NCI-H1694 treated with DMSO at 0.1 percent for 48 hours (cell line): ENCODE results near the gene PXN.
"Not testable (repeated sequence)": the region's sequence is repeated elsewhere in the genome, so short reads cannot be mapped to it uniquely, and the experiment has no call there.

Experiments used
- DNase-seq: peaks from one replicate; lab custom pipeline; 2025; lab: John Stamatoyannopoulos, UW

PXN gene

DNA sequence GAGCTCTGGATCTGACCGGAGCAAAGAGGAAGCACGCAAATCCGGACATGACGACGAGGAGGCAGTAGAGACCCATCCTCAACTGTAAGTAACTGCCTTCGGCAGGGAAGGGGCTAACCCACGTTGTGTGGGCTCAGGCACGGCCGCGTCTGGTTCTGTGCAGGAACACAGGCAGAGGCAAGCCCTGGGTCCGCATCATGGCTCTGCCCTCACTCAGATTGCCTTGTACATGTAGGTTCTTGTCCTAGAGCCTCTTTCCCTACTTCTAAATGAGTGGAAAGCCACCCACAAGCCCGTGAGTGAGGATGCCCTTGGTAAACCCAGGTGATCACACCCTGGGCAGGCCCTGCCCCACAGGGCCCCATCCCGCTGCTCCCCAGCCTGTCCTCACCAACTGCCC is 55.7 kb downstream of the PXN start:
- no peak for DNase-seq

DNA sequence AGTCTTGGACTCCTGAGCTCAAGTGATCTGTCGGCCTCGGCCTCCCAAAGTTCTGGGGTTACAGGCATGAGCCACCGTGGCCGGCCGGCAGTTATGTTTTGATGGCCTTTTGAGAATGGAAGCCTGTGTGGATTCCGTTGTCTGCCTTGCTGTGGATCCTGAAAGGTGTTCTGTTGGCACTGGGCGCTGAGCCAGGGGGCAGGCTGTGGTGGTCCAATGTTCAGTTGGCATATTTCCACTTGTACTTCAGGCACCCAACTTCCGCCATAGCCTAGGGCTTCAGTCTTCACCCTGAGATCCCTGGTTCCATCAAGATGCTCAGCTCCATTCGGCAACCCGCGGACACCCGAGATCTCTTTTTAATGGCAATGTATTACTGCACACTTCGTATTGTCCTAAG is 58.3 kb downstream of the PXN start:
- no peak for DNase-seq

DNA sequence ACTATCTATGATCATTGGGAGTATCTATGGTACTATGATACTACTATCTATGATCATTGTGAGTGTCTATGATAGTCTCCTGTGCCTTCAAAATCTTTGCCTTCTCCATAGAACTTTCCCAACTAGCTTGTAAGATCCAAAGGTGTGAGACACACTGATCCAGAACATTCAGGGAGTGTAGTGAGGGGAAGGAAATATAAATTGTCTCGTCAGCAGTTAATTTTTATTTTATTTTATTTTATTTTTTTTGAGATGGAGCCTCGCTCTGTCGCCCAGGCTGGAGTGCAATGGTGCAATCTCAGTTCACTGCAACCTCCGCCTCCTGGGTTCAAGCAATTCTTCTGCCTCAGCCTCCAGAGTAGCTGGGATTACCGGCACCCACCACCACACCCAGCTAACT is 58.7 kb downstream of the PXN start:
- not testable (repeated sequence) for DNase-seq

DNA sequence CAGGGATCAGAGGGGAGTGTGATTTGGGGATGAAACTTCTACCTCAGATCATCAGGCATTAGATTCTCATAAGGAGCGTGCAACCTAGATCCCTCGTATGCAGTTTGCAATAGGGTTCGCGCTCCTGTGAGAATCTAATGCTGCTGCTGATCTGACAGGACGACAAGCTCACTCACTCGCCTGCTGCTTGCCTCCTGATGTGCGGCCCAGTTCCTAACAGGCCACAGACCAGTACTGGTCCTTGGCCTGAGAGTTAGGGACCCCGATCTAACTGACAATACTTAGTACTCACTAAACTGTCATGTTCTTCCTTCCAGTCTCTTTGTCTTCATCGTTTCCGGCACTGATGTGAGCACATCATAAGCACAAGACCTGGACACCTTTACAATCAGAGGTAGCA is 59.3 kb downstream of the PXN start:
- DNase-seq = no peak

DNA sequence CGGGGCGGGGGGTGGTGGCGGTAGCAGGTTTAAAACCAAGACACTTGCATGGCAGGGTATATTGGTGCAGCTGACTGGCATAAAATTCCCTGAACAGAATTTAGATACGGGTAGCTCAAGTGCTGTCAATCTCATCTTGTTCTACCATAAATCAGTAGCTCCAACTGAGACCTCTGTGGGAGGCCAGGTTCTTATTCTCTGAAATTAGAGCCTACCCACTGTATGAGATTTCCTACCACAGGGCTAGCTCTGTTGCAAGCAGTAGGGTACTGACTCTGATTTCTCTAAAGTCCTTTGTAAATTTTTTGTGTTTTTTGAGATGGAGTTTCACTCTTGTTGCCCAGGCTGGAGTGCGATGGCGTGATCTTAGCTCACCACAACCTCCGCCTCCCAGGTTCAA is 61.4 kb downstream of the PXN start:
- DNase-seq = no peak

DNA sequence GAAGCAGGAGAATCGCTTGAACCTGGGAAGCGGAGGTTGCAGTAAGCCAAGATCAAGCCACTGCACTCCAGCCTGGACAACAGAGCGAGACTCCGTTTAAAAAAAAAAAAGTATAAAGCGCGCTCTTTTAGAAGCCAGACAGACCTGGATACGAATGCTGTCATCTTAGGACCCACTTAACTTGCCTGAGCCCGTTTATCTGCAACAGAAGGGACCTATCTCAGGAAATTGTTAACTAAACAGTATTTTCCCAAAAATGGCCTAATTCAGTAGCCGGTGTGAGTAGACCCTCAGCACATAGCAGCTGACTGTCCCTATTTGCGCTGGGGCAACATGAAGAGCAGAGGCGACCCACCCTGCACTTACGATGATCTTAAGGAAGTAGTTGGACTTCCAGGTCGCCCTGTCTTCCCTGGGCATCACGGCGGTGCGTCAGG is 65.1 kb downstream of the PXN start:
- no peak for DNase-seq

DNA sequence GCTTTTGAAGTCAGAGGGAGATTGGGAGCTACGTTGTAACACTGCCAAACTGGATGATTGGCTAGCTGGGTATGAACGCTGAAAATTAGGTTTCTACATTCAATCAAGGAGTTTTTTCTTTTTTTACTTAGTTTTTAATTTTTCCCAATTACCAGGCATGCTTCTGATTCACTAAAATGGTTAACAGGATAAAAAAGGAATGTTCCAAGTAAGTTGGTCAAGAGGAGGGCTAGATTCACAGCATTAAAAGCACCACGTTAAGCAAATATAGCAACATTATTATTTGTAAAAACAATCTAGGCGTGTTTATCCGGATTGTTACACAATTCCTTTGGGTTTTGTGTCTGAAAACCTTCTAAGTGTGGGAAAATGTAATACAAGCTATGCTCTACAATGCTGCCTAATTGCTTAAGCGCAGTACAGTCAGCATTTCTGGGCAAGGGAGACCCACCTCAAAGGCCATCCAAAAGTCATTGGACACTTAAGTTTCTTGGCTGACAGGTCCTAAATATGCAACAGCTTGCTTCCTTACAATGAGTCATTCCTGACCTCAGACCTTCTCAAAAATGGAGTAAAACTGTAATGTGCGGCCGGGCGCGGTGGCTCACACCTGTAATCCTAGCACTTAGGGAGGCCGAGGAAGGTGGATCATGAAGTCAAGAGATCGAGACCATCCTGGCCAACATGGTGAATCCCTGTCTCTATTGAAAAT is 65.8 kb downstream of the PXN start:
- DNase-seq = no peak

DNA sequence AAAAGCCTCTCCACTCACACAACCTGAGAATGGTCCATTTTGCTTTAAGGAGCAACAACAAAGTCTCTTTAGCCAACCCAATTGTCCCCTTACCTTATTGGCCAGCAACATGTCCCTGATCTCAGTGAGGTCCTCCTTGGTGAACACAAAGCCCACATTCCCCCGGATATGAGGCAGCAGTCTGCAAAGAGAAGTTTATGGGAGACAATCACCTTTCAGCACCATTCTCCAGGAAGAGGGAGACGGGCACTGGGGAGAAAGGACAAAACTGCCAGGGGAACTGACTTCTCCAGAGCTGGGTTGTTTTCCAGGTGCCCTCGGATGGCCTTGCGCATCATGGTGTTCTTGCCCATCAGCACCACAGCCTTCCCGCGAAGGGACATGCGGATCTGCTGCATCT is 66.5 kb downstream of the PXN start:
- no peak for DNase-seq

DNA sequence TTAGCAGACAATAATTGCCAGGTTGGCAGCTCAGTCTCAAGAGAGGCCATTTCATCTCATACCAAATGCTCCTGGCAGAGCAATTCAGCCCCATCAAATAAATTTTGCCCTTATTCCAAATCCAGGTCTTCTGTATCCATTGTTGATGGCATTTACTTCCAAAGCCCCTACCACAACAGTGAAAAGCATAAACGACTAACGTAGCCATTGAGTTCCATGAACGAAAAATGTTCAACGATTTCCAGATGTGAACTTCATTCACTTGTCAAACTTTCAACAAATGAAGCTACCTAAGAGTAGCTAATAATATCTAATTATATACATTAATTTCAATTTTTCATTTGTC is 68.0 kb downstream of the PXN start:
- DNase-seq = no peak

DNA sequence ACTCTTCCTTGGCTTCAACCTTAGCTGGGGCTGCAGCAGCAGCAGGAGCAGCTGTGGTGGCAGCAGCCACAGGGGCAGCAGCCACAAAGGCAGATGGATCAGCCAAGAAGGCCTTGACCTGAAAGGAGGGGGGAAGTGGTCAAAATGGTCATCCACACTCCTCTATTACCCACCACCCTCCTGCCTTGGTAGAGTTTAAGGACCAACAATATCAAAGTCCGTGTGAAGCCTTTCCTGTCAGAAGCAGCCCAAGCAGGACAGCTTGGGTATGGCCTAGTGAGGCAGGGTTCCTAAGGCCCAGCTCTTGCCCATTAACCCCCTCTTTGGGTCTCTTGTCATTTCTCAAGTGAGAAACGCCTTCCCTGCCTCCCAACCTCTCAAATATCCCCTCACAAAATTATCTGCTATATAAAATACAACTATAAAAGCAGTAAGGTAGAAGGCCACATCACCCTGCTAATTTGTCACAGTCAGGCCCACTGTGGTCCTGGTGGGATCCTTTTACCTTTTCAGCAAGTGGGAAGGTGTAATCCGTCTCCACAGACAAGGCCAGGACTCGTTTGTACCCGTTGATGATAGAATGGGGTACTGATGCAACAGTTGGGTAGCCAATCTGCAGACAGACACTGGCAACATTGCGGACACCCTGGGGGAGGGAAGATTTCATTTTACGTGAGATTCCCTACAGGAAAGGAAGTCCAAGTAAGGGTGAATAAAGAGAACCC is 68.6 kb downstream of the PXN start:
- DNase-seq = not testable (repeated sequence)

DNA sequence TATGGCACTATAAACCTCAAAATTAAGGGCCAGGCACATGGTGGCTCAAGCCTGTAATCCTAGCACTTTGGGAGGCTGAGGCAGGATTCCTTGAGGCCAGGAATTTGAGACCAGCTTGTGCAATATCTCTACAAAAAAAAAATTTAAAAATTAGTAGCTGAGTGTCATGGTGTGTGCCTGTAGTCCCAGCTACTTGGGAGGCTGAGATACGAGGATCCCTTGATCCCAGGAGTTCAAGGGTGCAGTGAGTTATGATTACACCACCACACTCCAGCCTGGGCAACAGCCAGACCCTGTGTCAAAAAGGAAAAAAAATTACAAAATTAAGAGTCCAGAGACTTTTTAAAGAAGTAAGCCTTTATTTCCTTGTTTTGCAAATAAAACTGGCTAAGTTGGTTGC is 69.2 kb downstream of the PXN start:
- no peak for DNase-seq

DNA sequence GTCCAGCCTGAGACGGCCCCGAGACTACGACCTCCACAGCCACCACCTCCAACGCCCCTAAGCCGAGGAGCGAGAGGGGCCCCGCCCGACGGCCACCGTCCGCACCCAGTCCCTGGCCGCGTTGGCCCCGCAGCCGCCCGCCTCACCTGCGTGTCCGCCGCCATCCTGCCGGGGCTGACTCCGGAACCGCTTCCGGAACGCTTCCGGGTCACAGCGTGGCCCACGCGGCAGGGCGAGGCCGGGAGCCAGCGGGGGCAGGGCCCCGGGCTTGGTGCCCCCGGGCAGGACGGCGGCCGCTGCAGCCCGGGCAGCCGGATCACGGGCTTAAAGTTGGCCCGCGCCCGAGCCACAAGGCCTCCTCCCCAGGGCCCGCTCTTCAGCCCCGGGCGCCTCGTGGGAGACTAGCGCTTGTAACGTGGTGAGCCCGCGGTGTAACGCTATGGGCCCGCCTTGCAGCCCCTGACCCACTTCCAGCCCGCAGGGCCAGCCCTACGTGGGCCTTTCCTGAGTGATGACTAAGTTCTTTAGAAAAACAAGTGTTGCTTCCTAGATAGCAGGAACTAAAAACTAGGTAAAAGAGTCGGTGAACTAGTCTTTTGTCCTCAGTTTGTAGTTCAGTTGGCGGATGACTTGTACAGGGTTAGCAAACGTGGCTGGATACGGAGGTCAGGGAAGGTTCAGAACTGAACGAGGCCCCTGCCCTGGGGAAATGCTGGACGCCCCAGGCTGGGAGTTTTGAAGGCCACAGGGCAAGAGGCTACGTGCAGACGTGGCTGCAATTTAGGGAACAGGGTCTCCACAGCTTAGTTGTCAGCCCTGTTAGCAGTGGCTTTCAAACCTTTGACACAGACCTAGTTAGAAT is 70.8 kb downstream of the PXN start, which contains the start of gene GCN1:
Gene GCN1, minus strand, starts transcription at position 182 of the 862 bp plus-strand sequence. Its CDS starts 18 bp downstream, at position 164.
- peak; percentile 29 for DNase-seq

DNA sequence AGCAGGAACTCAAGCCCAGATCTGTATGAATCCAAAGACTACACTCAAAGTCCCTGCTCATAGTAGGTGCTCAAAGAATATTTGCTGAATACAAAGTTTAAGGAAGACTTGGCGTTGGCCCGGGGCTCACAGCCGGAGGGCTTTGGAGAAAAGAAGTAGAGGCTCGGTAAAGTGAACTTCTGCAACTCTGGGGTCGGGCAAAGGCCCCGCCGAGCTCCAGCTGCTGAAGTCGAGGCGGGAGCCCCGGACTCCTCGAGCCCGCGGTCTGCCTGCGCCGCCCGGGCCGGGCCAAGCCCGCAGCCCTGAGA is 71.3 kb downstream of the PXN start:
- DNase-seq = no peak

DNA sequence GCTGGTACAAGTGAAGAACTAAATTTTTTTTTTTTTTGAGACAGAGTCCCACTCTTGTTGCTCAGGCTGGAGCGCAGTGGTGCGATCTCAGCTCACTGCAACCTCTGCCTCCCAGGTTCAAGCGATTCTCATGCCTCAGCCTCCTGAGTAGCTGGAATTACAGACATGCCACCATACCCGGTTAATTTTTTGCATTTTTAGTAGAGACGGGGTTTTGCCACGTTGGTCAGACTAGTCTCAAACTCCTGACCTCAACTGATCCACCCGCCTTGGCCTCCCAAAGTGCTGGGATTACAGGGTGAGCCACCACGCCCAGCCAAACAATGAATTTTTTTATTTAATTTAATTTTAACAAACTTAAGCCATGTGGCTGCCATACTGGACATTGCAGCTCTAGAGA is 72.2 kb downstream of the PXN start:
- not testable (repeated sequence) for DNase-seq

DNA sequence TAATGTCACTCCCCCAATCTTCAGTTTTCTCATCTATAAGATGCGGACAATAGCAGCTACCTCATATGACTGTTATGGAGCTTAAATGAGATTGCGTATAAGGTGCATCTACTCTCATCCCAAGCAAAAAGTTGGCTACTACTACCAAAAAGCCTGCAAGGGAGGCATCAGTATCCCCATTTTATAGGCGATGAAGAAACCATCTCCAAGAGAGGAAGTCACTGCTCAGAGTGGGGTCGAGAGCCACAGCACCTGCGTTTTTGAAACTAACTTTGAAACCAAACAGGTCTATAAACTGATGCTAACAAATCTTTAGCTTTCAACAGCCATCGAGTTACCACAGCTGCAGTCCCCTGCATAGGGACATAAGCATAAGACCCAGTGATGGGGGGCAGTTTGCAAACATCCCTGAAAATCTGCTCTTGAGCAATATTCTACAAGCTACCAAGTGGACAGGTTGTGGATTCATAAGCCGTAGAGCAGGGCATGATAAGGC is 74.5 kb downstream of the PXN start:
- DNase-seq = no peak

DNA sequence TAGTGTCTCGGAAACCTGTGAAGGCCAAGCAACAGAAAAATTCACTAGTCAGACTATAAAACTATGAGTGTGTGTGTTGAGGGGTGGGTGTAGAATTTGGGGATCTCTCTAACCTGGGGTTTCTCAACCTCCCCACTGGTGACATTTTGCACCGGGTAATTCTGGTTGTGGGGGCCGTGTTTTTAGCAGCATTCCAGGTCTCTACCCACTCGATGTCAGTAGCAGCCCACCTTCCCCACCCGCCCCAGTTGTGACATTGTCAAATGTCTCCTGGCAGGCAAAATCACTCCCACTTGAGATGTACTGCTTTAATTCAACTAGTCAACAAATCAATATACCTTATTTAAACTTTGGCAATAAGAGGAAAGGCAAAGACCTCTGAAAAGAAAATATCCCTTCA is 75.1 kb downstream of the PXN start:
- no peak for DNase-seq

DNA sequence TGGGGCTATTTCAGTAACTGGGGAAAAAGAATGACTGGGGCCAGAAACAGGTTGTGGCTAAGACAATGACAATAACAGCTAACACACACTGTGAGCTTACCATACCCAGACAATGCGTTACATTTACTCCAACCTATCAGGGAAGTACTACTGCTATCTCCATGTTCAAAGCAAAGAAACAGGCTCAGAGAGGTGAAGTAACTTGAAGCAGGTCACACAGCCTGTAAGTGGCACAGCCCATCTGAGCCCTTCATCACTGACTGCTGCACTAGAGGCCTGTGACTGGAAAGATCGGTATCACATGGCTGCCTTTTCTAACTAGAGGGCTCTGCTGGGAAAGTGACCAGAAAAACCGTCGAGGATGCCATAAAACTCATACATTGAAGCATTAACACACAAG is 78.9 kb downstream of the PXN start:
- DNase-seq = no peak

DNA sequence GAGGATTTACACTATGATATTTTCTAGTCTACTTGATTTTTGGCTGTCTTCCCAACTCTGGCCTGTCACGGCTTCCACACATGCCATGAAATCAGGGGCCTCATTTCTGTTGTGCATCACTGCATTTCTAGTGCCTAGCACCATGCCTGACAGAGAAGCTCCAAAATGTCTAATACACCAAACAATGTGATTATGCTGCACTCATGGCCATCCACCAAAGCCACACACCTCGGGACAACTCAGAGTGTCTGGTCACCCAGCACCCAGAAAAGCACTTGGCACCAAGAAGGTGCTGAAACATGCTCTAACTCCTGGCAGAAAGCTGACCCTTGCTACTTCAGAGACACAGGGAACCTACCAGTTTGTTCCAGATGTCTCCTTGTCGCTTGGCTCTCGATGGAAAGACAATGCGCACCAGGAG is 82.3 kb downstream of the PXN start:
- DNase-seq = peak; percentile 40

DNA sequence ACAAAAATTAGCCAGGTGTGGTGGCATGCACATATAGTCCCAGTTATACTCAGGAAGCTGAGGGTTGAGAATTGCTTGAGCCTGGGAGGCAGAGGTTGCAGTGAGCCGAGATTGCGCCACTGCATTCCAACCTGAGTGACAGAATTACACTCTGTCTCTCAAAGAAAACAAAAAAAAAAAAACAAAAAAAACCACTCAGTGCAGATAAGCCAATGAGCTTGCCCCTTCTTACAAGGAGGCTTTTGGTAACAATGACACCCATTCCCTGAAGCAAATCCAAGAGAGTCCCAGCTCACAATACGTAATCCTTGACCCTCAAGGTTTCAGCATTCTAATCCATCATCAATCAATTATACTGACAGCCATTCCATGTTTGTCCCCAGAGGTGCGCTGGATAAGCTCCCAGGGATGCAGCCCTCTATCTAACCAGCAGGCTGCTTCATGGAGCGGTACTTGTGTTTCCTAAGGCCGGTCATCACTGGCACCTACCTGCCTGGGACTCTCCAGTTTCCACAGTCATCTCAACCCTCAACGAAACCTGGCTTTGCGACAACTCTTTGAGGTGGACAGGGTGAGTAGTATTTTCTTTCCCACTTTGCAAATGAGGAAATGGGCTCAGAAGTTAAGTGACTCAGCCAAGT is 83.4 kb downstream of the PXN start:
- no peak for DNase-seq

DNA sequence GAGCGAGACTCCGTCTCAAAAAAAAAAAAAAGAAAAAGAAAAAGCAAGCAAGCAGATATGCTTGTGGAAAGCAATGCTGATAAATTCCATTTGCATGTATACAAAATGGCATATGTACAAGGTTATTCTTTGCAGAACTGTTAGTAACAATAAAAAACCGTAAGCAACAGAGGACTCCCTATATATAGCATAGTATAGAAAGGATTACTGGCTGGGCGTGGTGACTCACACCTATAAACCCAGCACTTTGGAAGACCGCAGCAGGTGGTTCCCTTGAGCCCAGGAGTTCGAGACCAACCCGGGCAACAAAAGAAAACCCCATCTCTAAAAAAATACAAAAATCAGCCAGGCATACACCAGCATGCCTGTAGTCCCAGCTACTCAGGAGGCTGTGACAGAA is 84.6 kb downstream of the PXN start:
- DNase-seq = no peak

DNA sequence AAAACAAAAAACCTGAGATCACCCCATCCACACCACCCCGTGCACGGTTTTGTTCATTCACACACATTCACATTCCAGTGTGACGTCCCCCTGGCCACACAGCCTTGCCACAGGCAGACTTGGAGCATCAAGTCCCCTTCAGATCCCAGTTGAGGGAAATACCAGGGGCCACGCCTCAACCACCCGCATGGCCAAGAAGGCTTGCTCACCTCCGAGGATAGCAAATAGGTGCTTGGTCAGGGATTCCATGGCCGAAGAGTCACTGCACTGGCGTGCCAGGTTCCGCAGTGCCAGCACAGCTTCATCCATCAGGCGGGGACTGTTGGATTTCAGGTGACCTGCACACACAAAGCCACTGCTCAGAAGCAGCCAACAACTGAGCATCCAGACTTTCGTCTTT is 90.0 kb downstream of the PXN start:
- DNase-seq = no peak

DNA sequence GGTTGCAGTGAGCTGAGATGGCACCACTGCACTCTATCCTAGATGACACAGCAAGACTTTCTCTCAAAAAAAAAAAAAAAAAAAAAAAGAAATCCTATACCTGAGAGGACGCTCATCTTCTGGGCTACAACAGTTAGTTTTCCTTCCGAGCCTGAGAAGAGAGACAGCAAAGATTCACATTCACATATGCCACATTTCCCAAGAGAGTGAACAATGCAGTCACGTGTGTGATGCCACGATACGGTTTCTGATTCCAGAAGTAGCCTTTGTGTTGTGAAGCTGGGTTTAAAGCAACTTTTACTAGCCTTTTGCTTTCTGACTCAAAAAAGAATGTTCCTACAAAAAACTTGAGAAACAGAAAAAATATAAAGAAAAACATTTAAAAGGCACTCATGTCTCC is 90.5 kb downstream of the PXN start:
- no peak for DNase-seq
